Left lobe of liver (tissue), 2 donors: Measurements from ENCODE around the gene LTBP1. TPM values are rescaled to one million over a fixed set of nuclear protein-coding genes. Genes with fewer than 3 reads are reported as not detected.

Source experiments
- ATAC-seq: fragments of 200-7000 bp; cut with Tn5 transposase; one replicate; pipeline ENCODE4 v1.9.1; 2020; ENCODE audit warnings: mild to moderate bottlenecking, moderate library complexity
- DNase-seq: peaks from one replicate; pipeline ENCODE4 v3.0.0-alpha.2; 2020; ENCODE audit warnings: low spot score
- total RNA-seq: library from RNA; stranded (reverse); gene quantifications from one replicate; pipeline ENCODE4 v1.2.1, GENCODE V29; 2021
- donor health status: DM: no; HTN: no; CAD: no; lungs with moderate emphysema.
- donor health status: DM: no; HTN: yes; CAD: no.

LTBP1 gene
- total RNA-seq, 1 donor from 2014 or later = 5.8 TPM

- no peak for DNase-seq
- no peak for ATAC-seq
Measured at GRCh38 chr2:33322612-33323011, 375.9 kb downstream of the LTBP1 start.

DNA sequence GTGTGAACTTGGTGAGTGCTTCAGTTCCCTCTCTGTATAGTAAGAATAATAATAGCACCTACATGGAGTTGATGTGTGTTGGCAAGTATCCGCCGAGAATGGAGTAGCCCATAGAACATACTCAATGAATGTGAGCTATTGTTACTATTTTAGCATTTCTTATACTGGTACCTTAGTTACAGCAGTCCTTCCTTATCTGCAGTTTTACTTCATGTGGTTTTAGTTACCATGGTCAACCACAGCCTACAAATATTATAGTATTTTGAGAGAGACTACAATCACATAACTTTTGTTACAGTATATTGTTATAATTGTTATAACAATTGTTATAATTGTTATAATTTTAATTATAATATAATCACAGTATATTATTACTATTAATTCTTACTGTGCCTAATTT is 377.2 kb downstream of the LTBP1 start:
- DNase-seq (no peak), ATAC-seq (no peak)

- DNase-seq (no peak), ATAC-seq (no peak)
Measured at GRCh38 chr2:33326100-33326499, 379.3 kb downstream of the LTBP1 start.

- no peak for DNase-seq
- no peak for ATAC-seq
Measured at GRCh38 chr2:33333433-33333832, 386.7 kb downstream of the LTBP1 start.

DNA sequence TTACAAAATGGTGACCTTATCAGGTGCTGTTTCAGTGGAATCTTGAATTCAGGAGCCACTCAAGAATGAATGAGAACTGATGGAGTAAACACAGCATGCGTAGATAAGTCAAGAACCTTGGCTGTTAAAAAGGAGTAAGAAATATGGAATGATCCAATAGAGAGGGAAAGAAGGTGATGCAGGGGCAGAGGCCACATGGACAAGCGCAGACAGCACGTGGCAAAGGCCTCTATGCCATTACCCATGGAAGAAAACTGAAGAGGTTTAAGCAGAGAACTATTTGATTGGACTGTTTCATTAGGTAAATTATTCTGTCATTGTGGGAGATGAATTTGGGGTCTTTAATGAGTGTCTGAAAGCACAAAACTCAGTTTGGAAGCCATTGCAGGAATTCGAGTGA is 387.3 kb downstream of the LTBP1 start:
- DNase-seq (no peak), ATAC-seq (no peak)

DNA sequence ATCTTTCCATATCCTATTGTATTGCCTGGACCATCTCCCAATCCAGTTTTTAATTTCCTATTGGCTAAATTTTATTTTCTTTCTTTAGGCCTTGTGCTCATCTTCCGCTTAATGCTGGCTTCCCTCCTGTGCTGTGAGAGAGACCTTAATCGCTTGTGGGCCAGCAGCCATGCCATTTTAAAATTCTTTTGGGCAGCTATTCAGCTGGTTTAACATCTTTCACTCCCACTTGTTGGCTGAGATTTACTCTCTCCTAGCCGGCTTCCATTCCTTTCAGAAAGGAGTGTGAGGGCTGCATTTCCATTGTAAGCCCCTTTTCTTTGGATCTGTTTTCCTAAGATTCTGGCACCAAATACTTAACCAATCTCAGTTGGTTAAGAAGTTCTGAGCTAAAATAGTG is 388.8 kb downstream of the LTBP1 start:
- ATAC-seq (no peak), DNase-seq (no peak)

DNA sequence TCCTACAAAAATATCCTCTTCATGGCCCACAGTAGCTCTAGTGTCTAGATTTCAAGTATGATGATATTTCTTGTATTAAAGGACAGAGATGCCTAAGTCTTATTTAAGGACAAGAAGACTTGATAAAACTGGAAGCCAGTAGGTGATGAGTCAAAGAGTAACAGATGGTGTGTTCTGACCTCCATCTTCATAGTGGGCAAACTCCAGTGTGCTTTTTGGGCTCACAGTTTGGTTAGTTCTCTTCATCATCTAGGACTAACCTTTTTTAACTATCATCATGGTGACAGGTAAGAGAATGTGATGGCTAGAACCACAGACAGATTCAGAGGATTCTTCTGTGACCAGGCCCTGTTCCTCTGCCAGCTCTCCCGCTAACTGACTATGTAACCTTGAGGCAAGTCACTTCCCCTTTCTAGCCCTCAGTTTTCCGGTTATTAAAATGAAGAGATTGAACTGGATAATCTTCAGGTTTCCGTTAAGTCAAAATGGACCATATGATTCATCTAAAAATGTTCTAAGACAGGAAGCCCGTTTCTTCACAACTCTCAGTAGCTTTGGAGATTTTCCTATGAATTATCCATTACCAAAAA is 389.4 kb downstream of the LTBP1 start:
- DNase-seq = no peak
- no peak for ATAC-seq

DNA sequence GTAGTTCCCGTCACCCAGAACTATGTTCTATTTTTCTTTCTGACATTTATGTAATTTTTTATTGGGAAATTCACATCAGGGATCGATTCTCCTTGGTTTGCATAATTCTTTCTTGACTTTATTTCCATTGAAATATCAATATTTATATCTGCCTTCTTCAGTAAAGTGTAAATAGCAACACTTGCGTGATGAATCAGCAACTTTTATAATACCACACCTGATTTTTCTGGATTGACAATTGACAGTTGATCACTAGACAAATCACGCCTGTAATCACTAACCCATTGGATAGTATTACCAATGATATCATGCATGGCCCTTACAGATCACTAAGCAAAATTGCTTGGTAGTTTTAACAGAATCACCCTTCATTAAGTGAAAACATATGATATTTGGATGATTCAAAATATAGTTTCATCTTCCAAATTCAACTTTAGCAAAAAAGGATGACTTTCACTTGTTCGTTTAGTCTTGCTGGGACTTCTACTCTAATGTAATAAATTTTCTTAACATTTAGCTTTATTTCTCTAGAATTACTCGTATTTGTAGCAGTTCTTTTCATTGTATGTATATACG is 390.7 kb downstream of the LTBP1 start:
- ATAC-seq (no peak), DNase-seq (no peak)

GRCh38 chr2:33337981-33338380 is 391.2 kb downstream of the LTBP1 start:
- ATAC-seq = no peak
- DNase-seq = no peak

DNA sequence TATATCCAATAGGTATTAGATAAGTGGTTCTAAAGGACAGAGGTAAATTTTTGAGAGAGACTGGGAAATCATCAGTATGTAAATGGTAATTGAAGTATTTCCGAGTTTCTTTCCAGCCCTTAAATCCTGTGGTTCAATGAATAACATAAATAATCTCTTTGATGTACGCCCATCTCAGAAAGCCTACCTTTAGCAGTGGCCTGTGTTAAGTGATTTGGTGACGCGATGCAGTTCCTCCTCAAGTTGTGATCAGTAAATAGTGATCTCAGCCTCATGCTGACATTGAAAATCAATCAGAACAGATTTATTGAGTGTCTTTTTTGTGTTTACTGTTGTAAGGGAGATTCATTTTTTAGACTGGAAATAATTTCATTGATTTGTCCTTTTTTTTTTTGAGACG is 392.5 kb downstream of the LTBP1 start:
- DNase-seq (no peak), ATAC-seq (no peak)

GRCh38 chr2:33340280-33340679 is 393.5 kb downstream of the LTBP1 start:
- ATAC-seq (peak; percentile 83), DNase-seq (peak; percentile 62)

DNA sequence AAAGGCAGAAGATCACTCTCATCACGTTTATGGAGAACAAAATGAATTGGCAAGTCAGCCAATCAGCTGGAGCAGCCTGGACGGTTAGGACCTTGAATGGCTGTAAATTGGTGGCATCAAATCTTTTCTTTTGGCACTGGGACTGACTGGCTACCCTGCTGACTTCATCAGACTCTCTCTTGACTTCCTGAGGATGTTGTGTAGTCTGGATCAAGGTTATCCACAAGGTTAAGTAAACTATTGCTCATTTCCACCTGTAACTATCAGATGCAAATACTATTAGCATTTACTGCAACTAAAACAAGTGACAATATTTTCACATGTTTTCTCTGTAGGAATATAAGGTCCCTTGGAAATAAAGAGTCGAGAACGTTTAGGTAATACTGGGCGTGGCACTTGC is 395.4 kb downstream of the LTBP1 start:
- no peak for DNase-seq
- peak; percentile 24 for ATAC-seq

DNA sequence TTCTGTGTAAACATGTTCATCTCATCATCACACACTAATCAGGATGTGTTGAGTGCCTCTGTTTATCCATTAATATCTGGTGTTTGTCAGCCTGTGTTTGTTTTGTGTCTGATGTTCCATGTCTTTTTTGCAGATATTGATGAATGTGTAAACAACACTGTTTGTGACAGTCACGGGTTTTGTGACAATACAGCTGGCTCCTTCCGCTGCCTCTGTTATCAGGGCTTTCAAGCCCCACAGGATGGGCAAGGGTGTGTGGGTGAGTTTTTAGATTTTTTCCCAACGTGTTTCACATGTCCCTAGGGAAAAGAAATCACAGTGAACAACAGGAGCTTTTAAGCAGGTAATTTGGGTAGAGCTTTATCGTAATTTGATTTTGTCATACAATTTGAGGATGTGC is 396.0 kb downstream of the LTBP1 start:
- no peak for DNase-seq
- ATAC-seq = no peak

- DNase-seq = no peak
- no peak for ATAC-seq
Measured at GRCh38 chr2:33343387-33343895, 396.7 kb downstream of the LTBP1 start.

- no peak for ATAC-seq
- no peak for DNase-seq
Measured at GRCh38 chr2:33344230-33344629, 397.5 kb downstream of the LTBP1 start.

DNA sequence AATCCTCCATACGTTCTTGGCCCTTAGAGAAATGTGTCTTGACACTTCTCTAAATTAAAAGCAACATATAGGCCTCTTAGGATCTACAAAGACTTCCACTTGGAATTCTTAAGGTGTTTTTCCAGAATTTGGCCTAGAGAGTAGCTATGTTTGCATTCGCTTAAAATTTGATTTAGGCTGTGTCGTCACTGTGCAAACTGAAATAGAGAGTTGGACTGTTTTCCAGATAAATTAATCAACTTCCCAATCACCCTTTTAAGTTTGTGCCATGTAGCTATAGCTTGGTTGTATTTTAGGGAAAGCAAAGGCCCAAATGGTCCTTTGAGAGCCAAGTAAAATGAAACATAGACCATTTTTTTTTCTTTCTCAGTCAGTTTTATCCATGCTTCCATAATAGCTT is 401.1 kb downstream of the LTBP1 start:
- no peak for DNase-seq
- ATAC-seq = peak; percentile 38

GRCh38 chr2:33350632-33351031 is 403.9 kb downstream of the LTBP1 start:
- no peak for DNase-seq
- no peak for ATAC-seq

DNA sequence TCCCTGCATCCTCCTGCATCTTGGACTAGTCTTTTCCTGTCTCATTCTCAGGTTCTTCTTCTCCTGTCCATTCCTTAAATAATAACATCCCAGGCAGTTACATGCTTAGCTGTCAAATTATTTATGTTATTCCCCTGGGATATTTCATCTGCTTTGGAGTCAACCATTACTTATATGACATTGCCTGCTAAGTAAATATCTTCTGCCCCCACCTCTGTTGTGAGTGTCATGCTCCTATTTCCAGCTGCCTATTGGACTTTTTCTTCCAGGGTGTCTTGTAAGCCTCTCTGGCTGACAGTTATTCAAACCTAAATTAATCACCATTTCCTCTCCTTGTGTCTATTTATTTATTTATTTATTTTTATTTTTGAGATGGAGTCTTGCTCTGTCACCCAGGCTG is 405.0 kb downstream of the LTBP1 start:
- ATAC-seq (no peak), DNase-seq (no peak)

DNA sequence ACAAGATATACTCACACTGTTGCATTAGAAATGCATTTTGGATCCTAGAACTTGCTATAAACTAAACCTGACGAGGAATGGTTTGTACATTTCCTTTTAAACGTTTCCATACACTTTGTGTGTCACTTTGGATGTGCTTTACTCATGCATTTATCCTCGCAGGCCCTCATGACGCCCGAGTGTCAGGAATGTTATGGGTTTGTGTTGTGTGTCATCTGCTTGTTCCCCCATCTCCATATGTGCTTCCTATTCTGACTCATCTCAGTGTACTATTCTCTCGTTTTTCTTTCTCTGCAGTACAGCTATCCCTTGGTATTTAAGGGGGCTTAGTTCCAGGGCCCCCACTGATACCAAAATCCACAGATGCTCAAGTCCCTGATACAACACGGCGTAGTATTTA is 408.2 kb downstream of the LTBP1 start:
- ATAC-seq (no peak), DNase-seq (no peak)

- DNase-seq (no peak), ATAC-seq (no peak)
Measured at GRCh38 chr2:33358878-33359277, 412.1 kb downstream of the LTBP1 start.

GRCh38 chr2:33363325-33364298 is 416.9 kb downstream of the LTBP1 start:
- ATAC-seq (no peak), DNase-seq (no peak)
